Measurements from ENCODE around the gene PTPRC.

Gene PTPRC

GRCh38 chr1:198656500-198656932 lies 17.7 kb downstream of the PTPRC start:
- H3K27me3 ChIP-seq (ENCODE audit: insufficient read depth, low read length, poor library complexity), result no peaks in the 10 kb centered on the region
- H4K5ac ChIP-seq (ENCODE audit: low read length), result no peak overlapping the region
- no peaks in the 10 kb centered on the region for H3K79me1 ChIP-seq (ENCODE audit: low read length)
- no CpG with 5 or more reads among the region's 4 CpGs for WGBS (ENCODE audit: extremely low coverage, insufficient coverage, low lambda C conversion rate)
- H3K4ac ChIP-seq (ENCODE audit: low read depth, low read length), result no peak overlapping the region
- H2AK5ac ChIP-seq (ENCODE audit: low read length), result no peak overlapping the region
- no peak overlapping the region for H2BK15ac ChIP-seq (replicated peaks; ENCODE audit: low read depth)
- H3K4me2 ChIP-seq (ENCODE audit: low read length), result no peak overlapping the region
- DNase-seq, result no peak
- H3K18ac ChIP-seq (ENCODE audit: low read length), result no peak overlapping the region
- H3K56ac ChIP-seq (ENCODE audit: low read length), result no peak overlapping the region
- H3K23ac ChIP-seq (ENCODE audit: low read length), result no peak overlapping the region
- H3K27ac ChIP-seq (ENCODE audit: low read depth, low read length), result no peak overlapping the region
- H3K79me2 ChIP-seq (ENCODE audit: control insufficient read depth, insufficient read depth, low read length), result no peaks in the 10 kb centered on the region
- H3K4me1 ChIP-seq (ENCODE audit: control insufficient read depth, low read depth, low read length), result no peaks in the 10 kb centered on the region
- H3K4me3 ChIP-seq (ENCODE audit: low read length), result no peak overlapping the region
- no peaks in the 10 kb centered on the region for H3K36me3 ChIP-seq (ENCODE audit: control insufficient read depth, insufficient read depth, low read length)
- H2BK5ac ChIP-seq (ENCODE audit: low read length), result no peak overlapping the region
- no peak overlapping the region for H2BK120ac ChIP-seq (ENCODE audit: low read depth, low read length)
- H3K9ac ChIP-seq (ENCODE audit: low read length), result no peak overlapping the region
- no peak overlapping the region for H4K8ac ChIP-seq (ENCODE audit: low read depth, low read length)

DNA sequence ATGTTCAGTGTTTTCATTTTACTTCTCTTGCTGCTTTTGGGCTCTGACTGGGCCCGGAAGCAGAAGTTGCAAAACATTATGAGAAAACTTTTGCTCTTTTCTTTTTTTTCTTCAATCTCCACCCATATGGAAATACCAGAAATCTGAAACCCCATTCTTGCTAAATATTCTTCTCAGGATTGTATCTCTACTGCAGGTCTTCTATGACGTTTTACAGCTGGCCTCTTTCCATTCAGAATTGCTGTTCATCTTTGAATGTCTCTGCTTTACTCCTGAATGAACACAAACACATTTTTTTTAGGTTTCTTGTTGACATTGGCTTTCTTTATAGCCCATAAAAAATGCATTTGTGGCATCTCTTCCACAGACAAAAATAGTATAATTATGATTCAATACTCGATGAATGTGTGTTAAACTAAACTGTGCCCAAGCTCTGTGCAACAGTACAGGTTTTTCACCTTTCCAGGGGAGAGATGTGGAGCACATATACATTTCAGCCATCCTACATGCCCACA lies 18.8 kb downstream of the PTPRC start:
- Histone ChIP-seq H3K27ac (ENCODE audit: low read depth, low read length) (no peak overlapping the region), H3K27me3 (ENCODE audit: insufficient read depth, low read length, poor library complexity) (no peaks in the 10 kb centered on the region), H3K56ac (ENCODE audit: low read length) (no peak overlapping the region), H3K9ac (ENCODE audit: low read length) (no peak overlapping the region), H3K79me2 (ENCODE audit: control insufficient read depth, insufficient read depth, low read length) (no peaks in the 10 kb centered on the region), H4K8ac (ENCODE audit: low read depth, low read length) (peak overlapping the region; percentile 39), H3K4ac (ENCODE audit: low read depth, low read length) (no peak overlapping the region), H3K79me1 (ENCODE audit: low read length) (no peaks in the 10 kb centered on the region), H3K23ac (ENCODE audit: low read length) (no peak overlapping the region), H2BK120ac (ENCODE audit: low read depth, low read length) (no peak overlapping the region), H3K4me1 (ENCODE audit: control insufficient read depth, low read depth, low read length) (no peaks in the 10 kb centered on the region), H3K4me3 (ENCODE audit: low read length) (no peak overlapping the region), H2BK15ac (replicated peaks; ENCODE audit: low read depth) (no peak overlapping the region), H3K18ac (ENCODE audit: low read length) (no peak overlapping the region), H2BK5ac (ENCODE audit: low read length) (no peak overlapping the region), H4K5ac (ENCODE audit: low read length) (no peak overlapping the region), H2AK5ac (ENCODE audit: low read length) (no peak overlapping the region), H3K4me2 (ENCODE audit: low read length) (no peak overlapping the region), H3K36me3 (ENCODE audit: control insufficient read depth, insufficient read depth, low read length) (no peaks in the 10 kb centered on the region)
- DNase-seq, result no peak
- no CpG with 5 or more reads among the region's 3 CpGs for WGBS (ENCODE audit: extremely low coverage, insufficient coverage, low lambda C conversion rate)

DNA sequence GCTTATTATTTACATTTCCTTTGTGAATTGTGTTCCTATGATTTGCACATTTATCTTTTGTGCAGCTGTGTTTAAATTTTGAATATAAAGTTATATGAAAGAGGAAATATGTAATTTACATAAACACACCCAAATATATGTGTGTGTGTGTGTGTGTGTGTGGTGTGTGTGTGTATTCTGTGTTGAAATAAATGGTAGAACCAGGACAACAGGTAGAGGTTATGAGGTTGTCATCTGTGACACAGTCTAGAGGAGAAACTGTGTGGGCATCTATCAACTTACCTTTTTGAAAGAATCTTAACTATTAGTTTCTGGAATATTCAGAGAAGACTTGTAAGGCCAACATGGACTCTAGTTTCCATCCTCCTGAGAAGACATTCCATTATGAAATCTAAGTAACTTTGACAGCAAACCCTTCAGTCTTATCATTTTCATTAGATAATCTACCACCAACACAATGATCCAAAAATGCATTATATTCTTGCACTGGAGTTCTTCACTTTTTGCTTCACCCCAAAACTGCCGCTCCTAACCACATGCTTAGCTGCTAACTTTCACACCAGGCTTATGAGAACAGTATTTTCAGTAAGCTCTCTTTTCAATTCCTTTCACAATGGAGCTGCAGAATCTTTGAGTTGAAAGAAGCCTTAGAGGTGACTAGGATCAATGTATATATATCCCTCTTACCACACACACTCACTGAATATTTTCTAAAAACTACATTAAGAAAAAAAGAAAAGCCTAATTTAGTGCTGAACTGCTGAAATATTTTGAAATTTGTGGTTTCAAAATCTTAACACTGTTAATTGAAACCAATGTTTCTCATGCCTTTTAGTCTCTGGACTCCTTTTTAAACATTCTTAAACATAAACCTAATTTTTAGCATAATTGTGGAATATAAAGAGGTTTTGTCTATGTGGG lies 21.8 kb downstream of the PTPRC start:
- H3K27me3 ChIP-seq (ENCODE audit: insufficient read depth, low read length, poor library complexity), result no peaks in the 10 kb centered on the region
- H3K18ac ChIP-seq (ENCODE audit: low read length), result no peak overlapping the region
- no peak for DNase-seq
- H4K5ac ChIP-seq (ENCODE audit: low read length), result no peak overlapping the region
- WGBS (ENCODE audit: extremely low coverage, insufficient coverage, low lambda C conversion rate), result no CpG with 5 or more reads among the region's 1 CpG
- H3K4me1 ChIP-seq (ENCODE audit: control insufficient read depth, low read depth, low read length), result no peaks in the 10 kb centered on the region
- H3K4ac ChIP-seq (ENCODE audit: low read depth, low read length), result no peak overlapping the region
- H2BK120ac ChIP-seq (ENCODE audit: low read depth, low read length), result no peak overlapping the region
- no peak overlapping the region for H3K27ac ChIP-seq (ENCODE audit: low read depth, low read length)
- H3K36me3 ChIP-seq (ENCODE audit: control insufficient read depth, insufficient read depth, low read length), result no peaks in the 10 kb centered on the region
- no peak overlapping the region for H4K8ac ChIP-seq (ENCODE audit: low read depth, low read length)
- H3K79me1 ChIP-seq (ENCODE audit: low read length), result no peaks in the 10 kb centered on the region
- H3K56ac ChIP-seq (ENCODE audit: low read length), result no peak overlapping the region
- no peak overlapping the region for H2BK15ac ChIP-seq (replicated peaks; ENCODE audit: low read depth)
- no peaks in the 10 kb centered on the region for H3K79me2 ChIP-seq (ENCODE audit: control insufficient read depth, insufficient read depth, low read length)
- H2AK5ac ChIP-seq (ENCODE audit: low read length), result no peak overlapping the region
- no peak overlapping the region for H2BK5ac ChIP-seq (ENCODE audit: low read length)
- no peak overlapping the region for H3K4me3 ChIP-seq (ENCODE audit: low read length)
- no peak overlapping the region for H3K4me2 ChIP-seq (ENCODE audit: low read length)
- no peak overlapping the region for H3K23ac ChIP-seq (ENCODE audit: low read length)
- no peak overlapping the region for H3K9ac ChIP-seq (ENCODE audit: low read length)

DNA sequence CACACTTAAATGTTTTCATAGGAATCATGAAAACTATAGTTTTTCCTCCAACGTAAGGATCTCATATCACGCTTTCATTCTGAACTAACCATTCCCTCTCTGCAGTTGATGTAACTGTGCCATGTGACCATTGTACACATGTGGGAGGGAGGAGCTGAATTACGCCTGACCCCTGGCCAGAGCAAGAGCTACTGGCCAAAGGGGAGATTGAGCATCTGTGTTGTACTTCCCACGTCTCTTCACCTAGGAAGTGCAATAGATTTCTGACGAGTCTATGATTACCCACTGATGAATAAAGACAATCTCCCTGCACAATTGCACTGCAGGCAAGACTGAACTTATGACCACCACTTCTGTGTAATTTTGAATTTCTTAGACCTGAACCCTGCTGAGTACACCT lies 24.0 kb downstream of the PTPRC start:
- H2BK120ac ChIP-seq (ENCODE audit: low read depth, low read length), result no peak overlapping the region
- H3K27ac ChIP-seq (ENCODE audit: low read depth, low read length), result no peak overlapping the region
- H4K8ac ChIP-seq (ENCODE audit: low read depth, low read length), result no peak overlapping the region
- no peak overlapping the region for H3K4me3 ChIP-seq (ENCODE audit: low read length)
- H3K79me2 ChIP-seq (ENCODE audit: control insufficient read depth, insufficient read depth, low read length), result no peaks in the 10 kb centered on the region
- no peak overlapping the region for H2BK5ac ChIP-seq (ENCODE audit: low read length)
- H3K79me1 ChIP-seq (ENCODE audit: low read length), result no peaks in the 10 kb centered on the region
- H2BK15ac ChIP-seq (replicated peaks; ENCODE audit: low read depth), result no peak overlapping the region
- H3K18ac ChIP-seq (ENCODE audit: low read length), result no peak overlapping the region
- no peak overlapping the region for H3K4ac ChIP-seq (ENCODE audit: low read depth, low read length)
- no peaks in the 10 kb centered on the region for H3K4me1 ChIP-seq (ENCODE audit: control insufficient read depth, low read depth, low read length)
- H3K27me3 ChIP-seq (ENCODE audit: insufficient read depth, low read length, poor library complexity), result no peaks in the 10 kb centered on the region
- DNase-seq, result no peak
- no peak overlapping the region for H4K5ac ChIP-seq (ENCODE audit: low read length)
- H2AK5ac ChIP-seq (ENCODE audit: low read length), result no peak overlapping the region
- H3K23ac ChIP-seq (ENCODE audit: low read length), result no peak overlapping the region
- no peaks in the 10 kb centered on the region for H3K36me3 ChIP-seq (ENCODE audit: control insufficient read depth, insufficient read depth, low read length)
- no peak overlapping the region for H3K4me2 ChIP-seq (ENCODE audit: low read length)
- H3K56ac ChIP-seq (ENCODE audit: low read length), result no peak overlapping the region
- WGBS (ENCODE audit: extremely low coverage, insufficient coverage, low lambda C conversion rate), result no CpG with 5 or more reads among the region's 5 CpGs
- no peak overlapping the region for H3K9ac ChIP-seq (ENCODE audit: low read length)

GRCh38 chr1:198664068-198664788 lies 25.4 kb downstream of the PTPRC start:
- H2AK5ac ChIP-seq (ENCODE audit: low read length), result no peak overlapping the region
- WGBS (ENCODE audit: extremely low coverage, insufficient coverage, low lambda C conversion rate), result no CpG with 5 or more reads among the region's 7 CpGs
- no peak overlapping the region for H3K4me2 ChIP-seq (ENCODE audit: low read length)
- H2BK15ac ChIP-seq (replicated peaks; ENCODE audit: low read depth), result no peak overlapping the region
- H3K4ac ChIP-seq (ENCODE audit: low read depth, low read length), result no peak overlapping the region
- H3K18ac ChIP-seq (ENCODE audit: low read length), result no peak overlapping the region
- H3K27ac ChIP-seq (ENCODE audit: low read depth, low read length), result no peak overlapping the region
- H3K4me1 ChIP-seq (ENCODE audit: control insufficient read depth, low read depth, low read length), result no peaks in the 10 kb centered on the region
- no peak overlapping the region for H2BK120ac ChIP-seq (ENCODE audit: low read depth, low read length)
- H3K36me3 ChIP-seq (ENCODE audit: control insufficient read depth, insufficient read depth, low read length), result no peaks in the 10 kb centered on the region
- H2BK5ac ChIP-seq (ENCODE audit: low read length), result no peak overlapping the region
- H3K23ac ChIP-seq (ENCODE audit: low read length), result no peak overlapping the region
- H3K79me2 ChIP-seq (ENCODE audit: control insufficient read depth, insufficient read depth, low read length), result no peaks in the 10 kb centered on the region
- H3K79me1 ChIP-seq (ENCODE audit: low read length), result no peaks in the 10 kb centered on the region
- no peaks in the 10 kb centered on the region for H3K27me3 ChIP-seq (ENCODE audit: insufficient read depth, low read length, poor library complexity)
- H3K9ac ChIP-seq (ENCODE audit: low read length), result no peak overlapping the region
- no peak overlapping the region for H3K56ac ChIP-seq (ENCODE audit: low read length)
- H4K8ac ChIP-seq (ENCODE audit: low read depth, low read length), result no peak overlapping the region
- no peak overlapping the region for H4K5ac ChIP-seq (ENCODE audit: low read length)
- H3K4me3 ChIP-seq (ENCODE audit: low read length), result no peak overlapping the region
- no peak for DNase-seq

Data from mesendoderm (in vitro differentiated cells).